HG03432 (cell line): ENCODE data around the gene ANO3.

Source experiments
- ATAC-seq: cut with Tn5 transposase; IDR thresholded peaks from one replicate; pipeline ENCODE4 v1.9.1; 2021; ENCODE audit warnings: mild to moderate bottlenecking, moderate library complexity; ENCODE audit not compliant: unreplicated experiment

Gene ANO3

DNA sequence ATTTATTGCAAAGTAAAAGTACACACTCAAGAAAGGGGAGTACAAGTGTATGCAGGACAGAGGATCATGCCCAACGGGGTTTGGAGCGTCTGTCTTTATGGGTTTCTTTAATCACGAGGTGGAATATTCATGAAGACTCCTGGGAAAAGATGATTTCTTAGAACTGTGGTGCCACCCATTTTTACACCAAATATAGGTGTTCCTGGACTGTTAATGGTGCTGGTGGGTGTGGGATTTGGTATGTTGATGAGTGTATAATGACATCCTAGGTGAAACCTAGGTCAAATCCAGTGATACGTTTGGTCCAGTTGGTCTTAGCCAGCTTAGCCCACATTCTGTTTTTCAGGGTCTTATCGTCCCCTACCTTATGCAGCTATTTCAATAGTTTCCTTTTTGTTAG, 21.1 kb downstream of the ANO3 start:
- no peak for ATAC-seq

DNA sequence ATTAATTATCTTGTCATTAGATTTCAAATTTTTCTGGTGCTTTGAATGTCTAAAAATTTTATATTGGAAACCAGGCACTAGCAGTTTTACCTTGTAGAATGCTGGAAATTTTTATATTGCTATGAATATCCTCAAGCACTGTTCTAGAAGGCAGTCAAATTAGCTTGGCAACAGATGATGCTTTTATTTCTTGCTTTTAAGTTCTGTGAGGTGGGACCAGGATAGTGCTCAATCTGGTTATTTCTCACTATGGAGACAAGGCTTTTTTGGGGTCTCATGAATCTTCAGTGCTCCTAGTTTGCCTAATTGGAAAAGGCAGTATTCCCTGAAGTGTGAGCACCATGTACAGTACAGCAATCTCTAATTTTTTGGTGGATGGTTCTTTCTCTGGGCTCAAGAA, 27.1 kb downstream of the ANO3 start:
- ATAC-seq: no peak

DNA sequence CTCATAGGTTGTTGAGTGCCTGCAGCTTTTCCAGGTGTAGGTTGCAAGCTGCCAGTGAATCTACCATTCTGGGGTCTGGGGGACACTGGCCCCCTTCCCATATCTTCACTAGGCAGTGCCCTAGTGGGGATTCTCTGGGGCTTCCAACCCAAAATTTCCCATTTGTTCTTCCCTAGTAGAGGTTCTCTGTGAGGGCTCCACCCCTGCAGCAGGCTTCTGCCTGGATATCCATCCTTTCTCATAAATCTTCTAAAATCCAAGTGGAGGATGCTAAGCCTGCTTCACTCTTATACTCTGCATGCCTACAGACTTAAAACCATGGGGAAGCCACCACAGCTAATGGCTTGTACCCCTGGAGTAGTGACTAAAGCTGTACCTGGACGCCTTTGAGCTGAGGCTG, 33.4 kb downstream of the ANO3 start:
- ATAC-seq: no peak

DNA sequence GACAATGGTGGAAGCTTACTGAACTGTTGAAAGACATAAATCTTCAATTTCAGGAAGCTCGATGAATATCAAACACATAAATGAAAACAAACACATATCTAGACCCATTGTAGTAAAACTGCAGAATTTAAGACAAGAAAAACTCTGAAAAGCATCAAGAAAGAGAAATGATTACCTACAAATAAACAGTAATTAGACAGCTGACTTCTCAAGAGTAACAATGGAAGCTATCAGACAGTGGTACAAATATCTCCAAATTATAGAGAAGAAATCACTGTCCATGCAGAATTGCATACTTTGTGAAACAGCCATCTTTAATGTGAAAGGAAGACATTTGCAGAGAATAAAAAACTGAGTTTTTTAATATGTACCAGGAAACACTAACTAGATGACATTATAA, 45.7 kb downstream of the ANO3 start:
- no peak for ATAC-seq

DNA sequence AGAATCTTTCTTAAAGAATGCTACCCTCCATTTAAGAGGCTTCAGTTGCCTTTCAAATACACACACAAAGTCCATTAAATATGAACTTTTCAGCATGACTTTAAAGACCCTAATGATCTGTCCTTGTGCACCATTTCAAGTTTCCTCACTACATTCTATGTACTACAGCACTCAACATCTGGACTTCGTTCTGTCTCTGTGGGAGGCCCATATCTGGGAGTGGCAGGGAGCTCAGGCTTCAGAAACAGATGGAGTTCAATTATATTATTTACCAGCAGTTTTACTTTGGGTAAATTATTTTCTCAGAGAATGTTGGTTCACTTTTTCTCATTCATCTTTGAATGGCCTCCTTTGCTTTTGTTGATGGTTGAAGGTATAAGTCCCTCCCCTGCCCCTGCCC, 67.4 kb downstream of the ANO3 start:
- no peak for ATAC-seq

DNA sequence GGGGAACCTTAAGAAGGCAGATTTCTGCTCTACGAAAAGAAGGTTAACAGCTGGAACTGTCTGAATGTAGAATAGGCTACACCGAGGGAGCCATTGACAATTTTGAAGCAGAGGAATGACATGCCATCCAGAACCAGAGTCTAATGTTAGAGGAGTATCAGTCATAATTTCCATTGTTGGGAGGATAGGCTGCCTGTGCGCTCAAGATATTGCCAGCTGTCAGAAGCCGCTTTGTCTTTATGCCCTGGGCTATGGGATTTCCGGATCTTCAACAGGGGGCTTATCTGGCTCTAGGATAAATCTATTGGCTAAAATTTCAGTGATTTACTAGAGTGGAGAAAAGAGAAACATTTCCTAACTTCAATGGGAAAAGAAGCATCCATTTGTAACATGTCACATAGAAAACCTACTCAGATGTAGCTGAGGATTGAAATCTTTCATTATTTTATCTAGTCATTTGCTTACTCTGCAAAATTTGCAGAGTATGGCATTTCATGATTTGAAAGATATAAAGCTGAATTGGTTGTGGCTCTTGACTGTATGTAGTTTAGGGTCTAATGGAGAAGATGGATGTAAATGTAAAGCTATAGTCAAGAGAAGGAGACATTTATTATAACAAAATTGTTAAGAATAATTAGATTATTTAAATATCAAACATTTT, 78.9 kb downstream of the ANO3 start:
- no peak for ATAC-seq

DNA sequence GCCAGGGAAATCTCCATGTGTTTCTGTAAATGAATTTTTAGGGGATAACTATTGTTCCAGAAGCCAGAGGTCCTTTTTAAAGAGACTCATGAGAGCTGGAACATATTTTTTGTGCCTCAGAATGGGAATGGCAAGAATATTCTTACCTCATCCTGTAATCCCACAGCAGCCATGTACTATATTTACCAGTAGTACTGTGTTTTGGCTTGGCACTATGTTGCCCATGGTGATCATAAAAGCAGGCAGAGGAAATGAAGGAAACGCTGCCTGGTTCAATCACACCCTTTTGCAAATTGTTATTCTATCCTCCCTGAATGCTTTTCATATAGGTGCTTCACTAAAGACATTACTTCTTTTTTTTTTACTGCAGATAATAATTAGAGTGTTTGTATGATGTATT, 81.0 kb downstream of the ANO3 start:
- no peak for ATAC-seq

DNA sequence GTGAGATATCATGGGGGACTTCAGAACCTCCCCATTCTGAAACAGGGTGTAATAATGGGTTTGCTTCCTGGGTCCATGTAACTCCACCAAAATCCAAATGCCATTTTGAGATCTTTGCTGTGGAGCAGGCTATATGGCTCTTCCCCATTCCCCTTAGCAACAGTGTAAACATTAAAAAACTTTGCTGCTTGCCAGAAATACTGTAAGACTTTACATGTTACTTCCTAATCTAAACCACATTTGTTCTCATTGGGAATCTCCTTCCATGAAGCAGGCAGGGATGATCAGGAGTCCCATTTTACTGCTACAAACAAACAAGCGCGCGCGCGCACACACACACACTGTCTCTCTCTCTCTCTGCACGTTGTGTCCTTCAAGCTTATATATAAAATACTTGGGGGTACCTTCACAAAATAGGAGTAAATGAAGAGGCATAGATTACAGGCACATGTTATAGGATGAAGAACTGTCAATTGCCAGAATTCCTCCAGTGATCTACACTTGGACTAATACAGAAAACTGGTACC, 86.5 kb downstream of the ANO3 start:
- no peak for ATAC-seq

DNA sequence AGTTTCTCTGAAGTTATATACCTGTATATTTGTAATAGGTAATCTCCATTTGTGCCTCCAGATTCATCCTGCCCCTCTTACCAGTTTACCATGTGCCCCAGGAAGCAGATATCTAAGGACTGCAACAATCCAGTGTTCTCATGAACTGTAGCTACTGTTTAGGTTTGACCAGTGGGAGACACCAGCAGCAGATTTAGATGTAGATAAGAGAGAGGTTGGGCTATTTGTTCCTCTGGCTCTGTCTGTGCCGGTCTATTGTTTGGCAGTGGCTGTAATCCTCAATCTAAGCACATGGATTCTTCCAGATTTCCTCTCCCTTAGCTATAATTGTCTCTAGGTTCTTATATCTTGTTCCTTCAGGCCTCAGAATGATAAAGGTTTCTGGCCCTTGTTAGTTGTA, 88.4 kb downstream of the ANO3 start:
- no peak for ATAC-seq

DNA sequence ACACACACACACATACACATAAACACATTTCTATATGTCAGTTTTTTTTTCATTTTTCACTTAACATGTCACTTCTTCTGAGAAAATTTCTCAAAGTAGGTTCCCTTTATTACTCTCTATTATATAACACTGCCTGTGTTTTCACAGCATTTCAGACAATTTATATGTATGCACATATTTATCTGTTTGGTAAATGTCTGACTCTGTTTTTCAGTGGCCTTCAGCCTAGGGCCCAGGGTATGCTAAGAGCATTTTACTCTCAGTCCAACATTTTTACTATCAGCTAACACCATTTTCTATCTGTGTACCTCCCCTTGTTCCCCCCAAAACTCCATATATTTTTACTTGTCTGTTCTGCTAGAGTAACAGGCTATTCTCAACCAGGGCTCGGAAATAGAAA, 92.3 kb downstream of the ANO3 start:
- no peak for ATAC-seq

DNA sequence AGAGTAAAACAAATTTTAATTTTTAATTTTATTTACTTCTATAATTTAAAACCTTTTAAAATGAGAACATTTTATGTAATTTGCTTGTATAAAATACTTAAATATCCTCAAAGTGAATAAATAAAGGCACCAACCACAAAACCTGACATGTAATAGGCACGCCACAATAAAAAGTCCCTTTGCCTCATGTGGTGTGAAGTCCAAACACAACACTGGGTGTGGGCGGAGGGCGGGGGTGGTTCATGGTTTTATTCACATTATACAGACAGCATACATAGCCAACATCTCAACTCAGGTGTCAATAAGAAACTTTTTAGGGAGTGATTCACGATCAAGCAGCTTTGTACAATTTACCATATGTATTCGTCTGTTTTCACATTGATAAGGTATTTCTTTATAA, 107.9 kb downstream of the ANO3 start:
- no peak for ATAC-seq

DNA sequence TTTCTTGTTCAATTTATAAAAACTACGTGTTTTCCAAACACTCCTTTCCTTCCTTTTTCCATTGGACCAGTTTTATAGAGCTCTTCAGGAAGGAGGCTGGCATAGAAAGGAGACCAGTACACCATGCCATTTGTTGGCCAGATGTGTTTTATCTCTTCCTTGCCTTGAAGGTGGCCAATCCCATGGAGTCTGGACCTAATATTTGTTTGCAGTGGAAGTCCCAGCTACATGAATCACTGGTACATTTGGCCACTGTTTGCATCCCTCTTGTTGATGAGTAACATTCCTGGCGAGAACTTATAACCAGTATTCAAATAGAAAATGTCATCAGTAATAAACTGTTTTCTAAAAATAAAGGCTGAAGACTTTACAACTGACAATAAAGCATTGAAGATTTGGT, 110.2 kb downstream of the ANO3 start:
- ATAC-seq: no peak

DNA sequence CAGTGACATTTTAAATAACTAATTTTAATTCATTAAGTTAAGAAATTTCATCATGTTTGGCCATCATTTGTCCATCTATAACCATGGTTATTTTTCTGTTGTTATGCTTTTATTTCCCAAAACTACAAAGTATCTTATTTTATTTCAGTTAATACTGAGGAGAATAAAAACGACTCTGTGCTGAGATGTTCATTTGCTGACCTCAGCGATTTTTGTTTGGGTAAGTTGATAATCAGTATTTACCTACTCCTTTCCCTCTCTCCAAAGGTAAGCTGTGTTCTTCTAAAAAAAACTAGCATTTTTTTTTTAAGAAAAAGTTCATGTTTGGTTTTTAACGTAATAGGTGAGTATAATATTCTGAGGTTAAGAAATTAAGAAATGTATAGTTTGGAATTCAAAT, 111.7 kb downstream of the ANO3 start:
- ATAC-seq: no peak

DNA sequence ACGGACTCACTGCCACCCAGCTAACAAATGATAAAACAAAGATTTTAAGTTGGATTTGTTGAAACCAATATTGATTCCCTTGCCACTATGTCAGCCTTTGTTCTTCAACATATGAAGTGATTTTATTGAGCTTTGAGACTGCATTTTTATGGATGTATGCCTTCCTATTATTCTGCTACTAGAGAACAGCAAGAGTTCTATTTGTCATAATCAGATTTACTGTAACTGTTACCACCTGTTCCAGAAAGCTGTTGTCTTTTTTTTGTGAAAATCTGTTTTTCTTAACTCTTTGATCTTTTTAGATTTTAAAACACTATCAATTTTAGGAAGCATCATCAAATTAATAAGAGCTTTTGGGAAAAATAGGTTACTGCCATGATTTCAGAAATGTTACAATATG, 125.7 kb downstream of the ANO3 start:
- ATAC-seq: no peak

DNA sequence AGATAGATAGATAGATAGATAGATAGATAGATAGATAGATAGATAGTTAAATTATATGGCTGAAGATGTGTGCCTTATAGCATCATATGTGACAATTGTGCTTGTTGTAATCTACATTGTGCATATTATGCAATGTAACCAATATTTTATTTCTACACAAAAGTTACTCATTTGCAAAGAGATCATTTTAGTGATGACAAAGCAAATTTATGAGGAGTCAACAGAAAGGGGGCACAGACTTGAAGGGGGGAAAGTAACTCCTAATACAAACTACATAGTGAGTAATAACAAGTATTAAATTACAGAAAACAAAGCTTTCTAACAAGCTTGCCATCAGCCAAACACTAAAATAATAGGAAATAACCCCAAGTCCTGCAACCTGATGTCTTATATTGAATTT, 133.3 kb downstream of the ANO3 start:
- ATAC-seq: no peak

DNA sequence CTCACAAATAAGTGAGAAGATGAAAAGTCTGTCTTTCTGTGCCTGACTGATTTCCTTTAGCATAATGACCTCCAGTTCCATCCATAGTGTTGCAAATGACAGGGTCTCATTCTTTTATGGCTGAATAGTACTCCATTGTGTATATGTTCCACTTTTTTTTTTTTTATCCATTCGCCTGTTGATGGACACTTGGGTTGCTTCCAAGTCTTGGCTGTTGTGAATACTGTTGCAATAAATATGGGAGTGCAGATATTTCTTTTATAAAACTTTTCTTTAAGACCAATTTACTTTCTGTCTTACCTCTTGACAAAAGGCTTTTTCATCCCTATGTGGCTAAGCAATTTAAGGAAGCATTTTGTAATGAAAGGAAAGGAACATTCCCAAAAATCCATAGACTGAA, 135.6 kb downstream of the ANO3 start:
- no peak for ATAC-seq

DNA sequence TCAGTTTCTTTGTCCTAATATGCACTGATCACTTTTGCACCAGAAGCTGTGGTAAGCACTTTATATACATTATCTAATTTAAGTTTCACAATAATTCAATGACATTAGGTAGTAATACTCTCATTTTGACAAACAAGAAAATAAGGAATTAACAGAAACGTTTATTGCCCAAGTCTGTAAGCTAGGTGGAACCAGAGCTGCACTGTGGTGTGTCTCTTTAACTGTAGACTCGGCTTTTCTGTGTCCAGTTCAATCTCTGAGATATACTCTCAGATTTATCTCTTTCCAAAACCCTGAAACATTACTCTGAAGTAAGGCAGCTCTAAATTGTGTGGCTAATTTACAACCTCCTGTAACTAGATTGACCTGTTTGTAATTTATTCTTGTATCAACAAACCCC, 139.1 kb downstream of the ANO3 start:
- ATAC-seq: no peak

DNA sequence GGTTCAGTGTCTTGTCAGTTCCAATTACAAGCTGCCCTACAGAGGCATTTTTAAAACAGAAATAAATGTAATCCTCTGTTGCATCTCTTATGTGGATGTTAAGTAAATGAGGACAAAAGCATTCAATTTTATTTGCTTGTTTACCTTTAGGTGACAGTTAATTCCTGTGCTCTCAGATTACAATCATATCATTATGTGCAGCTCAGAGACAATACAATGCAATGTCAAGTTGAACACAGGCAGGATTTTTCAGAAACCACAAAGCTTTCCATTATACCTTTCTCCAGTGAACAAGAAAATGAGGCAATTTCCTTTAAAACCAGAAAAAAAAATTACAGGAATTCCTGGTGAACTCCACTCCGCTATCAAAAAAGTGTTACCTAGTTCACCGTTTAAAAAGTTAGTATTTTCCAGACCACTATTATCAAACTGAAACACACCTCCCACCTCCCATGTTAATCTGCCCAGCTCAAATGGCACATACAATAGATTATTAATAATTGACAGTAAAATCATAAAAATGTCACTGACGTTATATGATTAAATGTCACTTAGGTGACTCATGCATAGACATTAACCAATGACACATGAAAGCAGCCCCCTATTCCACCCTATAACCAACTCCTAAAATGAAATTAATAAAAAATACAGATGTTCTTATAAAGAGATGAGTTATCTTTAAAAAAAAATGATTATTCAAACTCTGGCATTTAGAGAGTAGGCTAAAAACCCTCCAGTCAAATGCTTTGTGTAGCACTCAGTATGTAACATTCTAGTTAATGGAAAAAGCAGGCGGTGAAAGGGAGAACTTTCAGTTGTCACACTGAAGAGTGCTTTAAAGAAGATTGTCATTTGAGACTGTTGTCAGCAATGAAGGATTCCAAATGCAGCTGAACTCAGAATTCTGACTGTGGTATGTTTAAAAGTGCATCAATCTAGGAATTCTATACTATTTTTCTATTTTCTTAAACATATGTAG, 141.6 kb downstream of the ANO3 start:
- no peak for ATAC-seq

DNA sequence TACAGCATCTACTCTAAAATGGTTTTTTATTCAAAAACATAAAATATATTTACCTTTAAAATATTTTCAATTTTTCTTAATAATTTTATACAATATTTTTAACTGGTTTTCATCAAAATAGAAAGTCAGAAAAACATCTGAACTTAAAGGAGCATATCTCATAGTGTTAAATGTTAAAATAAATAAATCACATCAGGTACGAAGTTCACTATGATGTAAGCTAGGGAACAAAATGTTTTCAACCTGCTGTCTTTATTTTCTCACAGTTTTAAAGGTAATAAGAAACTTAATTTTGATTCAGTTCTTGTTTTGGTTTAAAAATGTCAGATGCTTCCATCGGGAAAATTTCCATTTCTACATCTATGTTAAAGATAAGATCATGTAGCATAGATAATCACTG, 142.5 kb downstream of the ANO3 start:
- ATAC-seq: no peak

DNA sequence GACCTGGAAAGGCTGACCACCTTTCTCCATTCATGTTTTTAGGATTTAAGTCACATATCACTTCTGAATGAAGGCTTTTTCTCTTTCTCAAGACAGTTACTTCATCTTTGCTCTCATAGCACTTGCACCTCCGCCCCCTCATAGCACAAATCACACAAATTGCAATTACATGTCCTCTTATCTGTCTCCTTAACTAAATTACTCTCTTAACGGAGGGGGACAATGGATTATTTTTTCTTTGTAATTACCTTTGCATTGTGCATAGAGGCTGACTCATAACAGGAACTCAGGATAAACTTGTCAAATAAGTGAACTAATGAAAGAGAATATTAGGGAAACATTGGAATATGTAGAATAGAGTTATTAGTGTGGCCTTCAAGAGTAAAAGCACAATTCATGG, 145.5 kb downstream of the ANO3 start:
- no peak for ATAC-seq

DNA sequence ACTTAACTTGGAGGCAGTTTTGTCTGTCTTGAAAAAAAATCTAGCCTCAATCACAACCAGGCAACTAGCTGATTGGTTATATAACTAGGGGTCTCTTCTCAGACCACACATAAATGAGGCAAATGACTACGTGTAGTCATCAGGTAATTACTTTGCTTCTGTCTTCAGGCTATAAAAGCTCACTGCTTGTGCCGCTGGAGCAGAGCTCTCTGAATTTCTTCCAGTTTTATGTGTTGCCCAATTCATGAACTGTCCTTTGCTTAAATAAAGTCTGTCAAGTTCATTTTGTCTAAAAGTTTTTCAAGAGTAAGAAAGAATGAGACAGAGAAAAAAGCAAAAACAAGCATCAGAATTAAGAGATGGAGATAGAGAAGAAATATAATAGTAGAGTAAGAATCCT, 146.8 kb downstream of the ANO3 start:
- no peak for ATAC-seq

DNA sequence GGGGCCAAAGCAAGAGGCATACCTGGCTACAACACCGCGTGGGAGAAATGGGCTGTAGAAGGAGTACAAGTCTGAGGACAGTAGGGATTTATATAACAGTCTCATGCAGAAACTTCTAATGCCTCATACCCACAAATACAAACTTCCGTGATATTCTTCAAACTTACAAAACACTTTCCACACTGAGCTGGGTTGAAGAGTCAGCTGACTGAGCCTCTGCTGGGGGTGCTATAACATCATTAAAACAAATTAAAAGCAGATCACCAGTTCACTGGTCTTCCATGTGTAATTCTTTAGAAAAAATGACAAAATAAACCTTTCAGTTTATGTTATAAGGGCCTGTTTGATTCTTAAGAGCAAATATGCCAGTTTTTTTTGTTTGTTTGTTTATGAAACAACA, 148.1 kb downstream of the ANO3 start:
- no peak for ATAC-seq
